ENCODE data around the gene STYXL1.
"Not testable (repeated sequence)": the region's sequence is repeated elsewhere in the genome, so short reads cannot be mapped to it uniquely, and the experiment has no call there.

STYXL1 gene

GRCh38 chr7:76022026-76022780 is 25.6 kb downstream of the STYXL1 start:
- DNase-seq, result no peak

GRCh38 chr7:76020031-76020714 is 27.6 kb downstream of the STYXL1 start:
- DNase-seq, result peak; percentile 62

GRCh38 chr7:76018520-76018919 is 29.3 kb downstream of the STYXL1 start:
- DNase-seq, result not testable (repeated sequence)

- no peak for DNase-seq
These were observed 31.4 kb downstream of the STYXL1 start for GRCh38 chr7:76016191-76016947.

GRCh38 chr7:76011442-76011861 is 36.3 kb downstream of the STYXL1 start:
- no peak for DNase-seq

- no peak for DNase-seq
These were observed 37.9 kb downstream of the STYXL1 start for GRCh38 chr7:76009672-76010600.

- DNase-seq, result no peak
These were observed 39.6 kb downstream of the STYXL1 start for GRCh38 chr7:76008156-76008687.

GRCh38 chr7:76005004-76005403 is 42.8 kb downstream of the STYXL1 start:
- not testable (repeated sequence) for DNase-seq

GRCh38 chr7:76003351-76003750 is 44.4 kb downstream of the STYXL1 start:
- no peak for DNase-seq

GRCh38 chr7:76002822-76003221 is 45.0 kb downstream of the STYXL1 start:
- no peak for DNase-seq

- DNase-seq, result no peak
These were observed 45.7 kb downstream of the STYXL1 start for GRCh38 chr7:76002139-76002538.

- no peak for DNase-seq
These were observed 47.2 kb downstream of the STYXL1 start for GRCh38 chr7:76000566-76000965.

- DNase-seq, result no peak
These were observed 49.8 kb downstream of the STYXL1 start for GRCh38 chr7:75998038-75998437.

- DNase-seq, result no peak
These were observed 51.3 kb downstream of the STYXL1 start for GRCh38 chr7:75996476-75996875.

GRCh38 chr7:75995996-75996395 is 51.8 kb downstream of the STYXL1 start:
- no peak for DNase-seq

- no peak for DNase-seq
These were observed 52.7 kb downstream of the STYXL1 start for GRCh38 chr7:75995052-75995471.

- DNase-seq, result peak; percentile 92
These were observed 53.3 kb downstream of the STYXL1 start, which contains the start of gene TMEM120A for GRCh38 chr7:75994388-75995051. TMEM120A (minus strand) TSS chr7:75994595; CDS start chr7:75994570, 25 bp downstream.

- DNase-seq, result no peak
These were observed 54.0 kb downstream of the STYXL1 start for GRCh38 chr7:75993689-75994387.

GRCh38 chr7:75992083-75992755 is 55.6 kb downstream of the STYXL1 start:
- no peak for DNase-seq

GRCh38 chr7:75991531-75992082 is 56.2 kb downstream of the STYXL1 start:
- DNase-seq, result no peak

Data from stimulated activated naive CD4-positive, alpha-beta T cell treated with Interleukin-2 at 50 U/mL for 16 hours (primary cell).